SH-SY5Y (cell line): ENCODE data around the gene PIKFYVE.

ENCODE experiments used
- GATA2 ChIP-seq: IDR thresholded peaks from 2 replicates; pipeline ENCODE4 v1.6.1; 2011; ENCODE audit warnings: mild to moderate bottlenecking, low read depth, low read length
- GATA3 ChIP-seq: IDR thresholded peaks from 2 replicates; pipeline ENCODE4 v1.6.1; 2011; ENCODE audit warnings: low read depth, mild to moderate bottlenecking, low read length, moderate library complexity

DNA sequence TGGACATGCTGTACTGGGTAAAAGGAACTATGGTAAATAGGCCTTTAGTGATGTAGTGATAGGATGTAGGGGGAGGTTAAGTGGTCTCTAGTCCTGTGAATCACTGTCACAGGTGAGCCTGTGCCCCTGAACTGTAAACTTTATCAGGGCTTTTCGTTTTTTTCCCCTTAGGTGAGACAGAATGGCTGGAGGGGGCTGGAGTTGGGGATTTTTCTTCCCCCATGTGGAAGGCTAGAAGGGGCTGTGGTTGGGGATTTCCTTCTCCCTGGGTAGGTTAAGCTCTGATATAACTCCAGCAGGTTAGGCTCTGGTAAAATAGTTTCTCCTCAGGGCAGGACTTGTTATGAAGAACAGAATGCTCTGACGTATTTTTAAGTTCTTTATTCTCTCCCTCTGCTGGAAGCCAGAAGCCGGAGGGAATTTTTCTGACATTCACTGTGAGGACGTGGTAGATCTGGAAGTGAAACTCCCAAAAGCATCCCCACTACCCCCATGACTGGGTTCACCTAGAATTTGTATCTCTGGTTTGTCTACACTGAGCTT is 28.5 kb downstream of the PIKFYVE start:
- no peak for TF ChIP-seq GATA3
- TF ChIP-seq GATA2, result no peak
